Ramos (cell line): ENCODE measurements around the gene NAGLU.

Experiments
- in situ Hi-C: fragments of 300-500 bp; cut with MboI; formaldehyde crosslinking; loops from one replicate; pipeline ENCODE4 v1.14.3; 2022; ENCODE audit warnings: low sequenced_read_pairs; ENCODE audit not compliant: unreplicated experiment

NAGLU gene

GRCh38 chr17:42581744-42582270 is 45.8 kb downstream of the NAGLU start:
- in situ Hi-C loops, result loop anchor here (25.0 kb wide), 1 partner anchor 780 kb away; no protein-coding TSS in a partner anchor

DNA sequence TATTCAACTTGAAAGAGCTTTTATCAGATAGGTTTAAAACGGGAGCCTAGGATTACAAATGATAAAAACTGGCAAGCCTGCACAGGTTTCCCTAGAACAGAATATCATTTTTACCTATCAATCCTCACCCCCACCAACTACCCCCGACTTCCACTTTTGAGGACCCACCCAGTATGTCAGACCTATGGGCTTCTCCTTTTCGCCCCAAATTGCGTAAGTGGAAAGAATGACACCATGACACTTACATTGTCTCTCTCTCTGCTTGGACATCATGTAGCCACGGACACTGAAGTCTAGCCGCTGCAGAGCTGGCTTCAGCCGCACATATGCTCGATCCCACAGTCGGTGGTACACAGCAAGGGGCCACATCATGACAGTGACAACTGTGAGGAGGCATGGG is 48.8 kb downstream of the NAGLU start:
- in situ Hi-C loops, result loop anchor here (25.0 kb wide), 1 partner anchor 777 kb away; no protein-coding TSS in a partner anchor

DNA sequence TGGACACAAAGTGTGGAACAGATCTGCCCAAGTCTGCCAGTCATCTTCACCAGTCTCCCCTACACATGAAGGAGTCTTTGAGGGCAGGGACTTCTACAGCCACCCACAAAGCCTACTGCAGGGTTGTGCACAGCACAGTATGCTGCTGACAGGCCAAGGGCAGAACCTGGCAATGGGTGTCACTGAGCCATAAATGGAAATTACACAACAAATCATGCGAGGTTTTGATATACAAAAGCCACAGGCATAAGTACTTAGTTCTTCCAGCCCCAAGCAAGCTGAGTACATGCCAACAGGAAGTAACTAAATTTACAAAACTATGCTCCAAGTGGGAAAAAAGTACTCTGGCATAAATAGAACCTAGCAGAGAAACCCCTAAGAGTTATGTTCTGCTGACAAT is 49.3 kb downstream of the NAGLU start:
- in situ Hi-C loops, result loop anchor here (25.0 kb wide), 1 partner anchor 777 kb away; no protein-coding TSS in a partner anchor

- in situ Hi-C loops, result loop anchor here (25.0 kb wide), 1 partner anchor 776 kb away; no protein-coding TSS in a partner anchor
These were observed 50.6 kb downstream of the NAGLU start for GRCh38 chr17:42586514-42587230.

DNA sequence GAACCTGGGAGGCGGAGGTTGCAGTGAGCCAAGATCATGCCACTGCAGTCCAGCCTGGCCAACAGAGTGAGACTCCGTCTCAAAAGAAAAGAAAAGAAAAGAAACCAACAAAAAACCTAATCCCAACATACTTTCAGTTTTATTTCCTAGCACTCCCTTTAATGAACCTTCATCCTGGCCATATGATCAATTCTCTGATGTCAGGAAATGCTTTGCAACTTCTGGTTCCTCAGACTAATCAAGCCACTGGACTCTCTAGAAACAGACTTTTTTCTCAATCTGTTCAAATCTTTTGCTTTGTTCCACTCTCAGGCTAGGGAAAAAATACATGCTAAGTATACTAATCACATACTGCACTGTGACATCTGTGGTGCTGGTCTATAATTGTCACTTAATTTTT is 54.8 kb downstream of the NAGLU start:
- in situ Hi-C loops, result loop anchor here (25.0 kb wide), 1 partner anchor 771 kb away; no protein-coding TSS in a partner anchor

DNA sequence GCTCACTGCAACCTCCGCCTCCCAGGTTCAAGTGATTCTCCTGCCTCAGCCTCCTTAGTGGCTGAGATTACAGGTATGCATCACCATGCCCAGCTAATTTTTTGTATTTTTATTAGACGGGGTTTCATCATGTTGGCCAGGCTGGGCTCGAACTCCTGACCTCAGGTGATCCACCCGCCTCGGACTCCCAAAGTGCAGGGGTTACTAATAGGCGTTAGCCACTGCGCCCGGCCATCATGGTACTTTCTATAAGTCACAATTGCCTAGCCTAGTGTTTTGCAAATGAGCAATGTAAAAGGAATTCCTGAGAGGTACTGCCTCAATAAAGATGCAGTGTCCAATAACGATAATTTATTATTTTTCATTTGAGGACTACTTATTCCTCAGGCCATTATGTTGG is 55.4 kb downstream of the NAGLU start:
- in situ Hi-C loops, result loop anchor here (25.0 kb wide), 1 partner anchor 771 kb away; no protein-coding TSS in a partner anchor
